HG03039 (cell line): ENCODE measurements around the gene DYNLT4.
A peak's percentile ranks its signal among the peaks of the same experiment; 100 is the strongest.
"Not testable (repeated sequence)": the region's sequence is repeated elsewhere in the genome, so short reads cannot be mapped to it uniquely, and the experiment has no call there.

Source experiments
- ATAC-seq: cut with Tn5 transposase; IDR thresholded peaks from one replicate; pipeline ENCODE4 v1.9.1; 2021; ENCODE audit warnings: mild to moderate bottlenecking, moderate library complexity; ENCODE audit not compliant: unreplicated experiment

The DYNLT4 gene

GRCh38 chr1:44810762-44811105, 3.6 kb upstream of the DYNLT4 start:
- not testable (repeated sequence) for ATAC-seq

GRCh38 chr1:44810101-44810761, 3.1 kb upstream of the DYNLT4 start:
- ATAC-seq: no peak

GRCh38 chr1:44808938-44809917, 2.1 kb upstream of the DYNLT4 start:
- peak; percentile 33 for ATAC-seq

- peak; percentile 30 for ATAC-seq
Measured at GRCh38 chr1:44808063-44808937, 1.1 kb upstream of the DYNLT4 start, which contains the start of gene BTBD19. Gene BTBD19, plus strand, starts transcription at chr1:44808523. Its CDS starts 298 bp downstream, at chr1:44808821.

GRCh38 chr1:44807364-44808062, 362 bp upstream of the DYNLT4 start:
- peak; percentile 18 for ATAC-seq

- ATAC-seq: no peak
Measured at GRCh38 chr1:44806025-44806703, 987 bp downstream of the DYNLT4 start.

- ATAC-seq: no peak
Measured at GRCh38 chr1:44805311-44806024, 1.7 kb downstream of the DYNLT4 start.

GRCh38 chr1:44803312-44804095, 3.6 kb downstream of the DYNLT4 start:
- ATAC-seq: no peak

GRCh38 chr1:44803062-44803311, 4.2 kb downstream of the DYNLT4 start:
- no peak for ATAC-seq

- no peak for ATAC-seq
Measured at GRCh38 chr1:44802306-44803061, 4.7 kb downstream of the DYNLT4 start.

GRCh38 chr1:44801491-44802305, 5.5 kb downstream of the DYNLT4 start:
- ATAC-seq: no peak

GRCh38 chr1:44799770-44800584, 7.2 kb downstream of the DYNLT4 start, which contains the start of gene PLK3:
Gene PLK3, plus strand, starts transcription at chr1:44800377. Its CDS starts 87 bp downstream, at chr1:44800464.
- peak; percentile 81 for ATAC-seq

GRCh38 chr1:44798481-44799365, 8.4 kb downstream of the DYNLT4 start:
- no peak for ATAC-seq

- not testable (repeated sequence) for ATAC-seq
Measured at GRCh38 chr1:44797886-44798285, 9.3 kb downstream of the DYNLT4 start.
